ENCODE measurements around the gene ATP11A.

The ATP11A gene

GRCh38 chr13:112912726-112913440 is 223.0 kb downstream of the ATP11A start:
- 0 out of 2 replicates have a peak, but pooled peaks cover 3% of the 10 kb centered on the region for H3K36me3 ChIP-seq (ENCODE audit: control insufficient read depth, insufficient read depth, low read length)
- no peak overlapping the region for H3K9ac ChIP-seq (ENCODE audit: low read depth, low read length)
- no peaks in the 10 kb centered on the region for H3K9me3 ChIP-seq (ENCODE audit: control insufficient read depth, insufficient read depth, low read length)
- no peaks in the 10 kb centered on the region for H3K27me3 ChIP-seq (ENCODE audit: control insufficient read depth, insufficient read depth, low read length)
- no peak overlapping the region for H3K4me3 ChIP-seq (ENCODE audit: low read depth, low read length)
- peaks cover 5% of the 10 kb centered on the region; the same call in 1 of the 2 replicates for H3K4me1 ChIP-seq (ENCODE audit: control insufficient read depth, insufficient read depth, low read length)
- no peak overlapping the region for H3K27ac ChIP-seq (ENCODE audit: low read depth, low read length)

GRCh38 chr13:112916296-112916695 is 226.5 kb downstream of the ATP11A start:
- Histone ChIP-seq H3K9ac (ENCODE audit: low read depth, low read length) (no peak overlapping the region), H3K4me1 (ENCODE audit: control insufficient read depth, insufficient read depth, low read length) (peaks cover 8% of the 10 kb centered on the region; the same call in 1 of the 2 replicates), H3K4me3 (ENCODE audit: low read depth, low read length) (no peak overlapping the region), H3K9me3 (ENCODE audit: control insufficient read depth, insufficient read depth, low read length) (no peaks in the 10 kb centered on the region), H3K27ac (ENCODE audit: low read depth, low read length) (no peak overlapping the region), H3K36me3 (ENCODE audit: control insufficient read depth, insufficient read depth, low read length) (no peaks in the 10 kb centered on the region), H3K27me3 (ENCODE audit: control insufficient read depth, insufficient read depth, low read length) (no peaks in the 10 kb centered on the region)

- H3K36me3 ChIP-seq (ENCODE audit: control insufficient read depth, insufficient read depth, low read length), result no peaks in the 10 kb centered on the region
- no peaks in the 10 kb centered on the region for H3K27me3 ChIP-seq (ENCODE audit: control insufficient read depth, insufficient read depth, low read length)
- H3K9me3 ChIP-seq (ENCODE audit: control insufficient read depth, insufficient read depth, low read length), result no peaks in the 10 kb centered on the region
- H3K27ac ChIP-seq (ENCODE audit: low read depth, low read length), result no peak overlapping the region
- no peak overlapping the region for H3K9ac ChIP-seq (ENCODE audit: low read depth, low read length)
- no peak overlapping the region for H3K4me3 ChIP-seq (ENCODE audit: low read depth, low read length)
- H3K4me1 ChIP-seq (ENCODE audit: control insufficient read depth, insufficient read depth, low read length), result peaks cover 8% of the 10 kb centered on the region; the same call in 1 of the 2 replicates
Measured at GRCh38 chr13:112917056-112917664, 227.3 kb downstream of the ATP11A start.

GRCh38 chr13:112917737-112918136 is 227.9 kb downstream of the ATP11A start:
- no peak overlapping the region for H3K4me3 ChIP-seq (ENCODE audit: low read depth, low read length)
- H3K36me3 ChIP-seq (ENCODE audit: control insufficient read depth, insufficient read depth, low read length), result no peaks in the 10 kb centered on the region
- no peaks in the 10 kb centered on the region for H3K9me3 ChIP-seq (ENCODE audit: control insufficient read depth, insufficient read depth, low read length)
- no peak overlapping the region for H3K9ac ChIP-seq (ENCODE audit: low read depth, low read length)
- no peak overlapping the region for H3K27ac ChIP-seq (ENCODE audit: low read depth, low read length)
- H3K27me3 ChIP-seq (ENCODE audit: control insufficient read depth, insufficient read depth, low read length), result no peaks in the 10 kb centered on the region
- H3K4me1 ChIP-seq (ENCODE audit: control insufficient read depth, insufficient read depth, low read length), result peaks cover 8% of the 10 kb centered on the region; the same call in 1 of the 2 replicates

GRCh38 chr13:112918266-112918665 is 228.4 kb downstream of the ATP11A start:
- Histone ChIP-seq H3K36me3 (ENCODE audit: control insufficient read depth, insufficient read depth, low read length) (no peaks in the 10 kb centered on the region), H3K9ac (ENCODE audit: low read depth, low read length) (no peak overlapping the region), H3K27me3 (ENCODE audit: control insufficient read depth, insufficient read depth, low read length) (no peaks in the 10 kb centered on the region), H3K4me3 (ENCODE audit: low read depth, low read length) (no peak overlapping the region), H3K9me3 (ENCODE audit: control insufficient read depth, insufficient read depth, low read length) (no peaks in the 10 kb centered on the region), H3K27ac (ENCODE audit: low read depth, low read length) (no peak overlapping the region), H3K4me1 (ENCODE audit: control insufficient read depth, insufficient read depth, low read length) (peaks cover 8% of the 10 kb centered on the region; the same call in 1 of the 2 replicates)

GRCh38 chr13:112918746-112919145 is 228.9 kb downstream of the ATP11A start:
- Histone ChIP-seq H3K4me1 (ENCODE audit: control insufficient read depth, insufficient read depth, low read length) (peaks cover 8% of the 10 kb centered on the region; the same call in 1 of the 2 replicates), H3K36me3 (ENCODE audit: control insufficient read depth, insufficient read depth, low read length) (no peaks in the 10 kb centered on the region), H3K27me3 (ENCODE audit: control insufficient read depth, insufficient read depth, low read length) (no peaks in the 10 kb centered on the region), H3K4me3 (ENCODE audit: low read depth, low read length) (no peak overlapping the region), H3K9me3 (ENCODE audit: control insufficient read depth, insufficient read depth, low read length) (no peaks in the 10 kb centered on the region), H3K27ac (ENCODE audit: low read depth, low read length) (no peak overlapping the region), H3K9ac (ENCODE audit: low read depth, low read length) (no peak overlapping the region)

GRCh38 chr13:112923962-112924361 is 234.1 kb downstream of the ATP11A start:
- H3K9me3 ChIP-seq (ENCODE audit: control insufficient read depth, insufficient read depth, low read length), result no peaks in the 10 kb centered on the region; the same call in 1 of the 2 replicates
- H3K27ac ChIP-seq (ENCODE audit: low read depth, low read length), result no peak overlapping the region
- H3K9ac ChIP-seq (ENCODE audit: low read depth, low read length), result no peak overlapping the region
- H3K36me3 ChIP-seq (ENCODE audit: control insufficient read depth, insufficient read depth, low read length), result no peaks in the 10 kb centered on the region
- H3K4me1 ChIP-seq (ENCODE audit: control insufficient read depth, insufficient read depth, low read length), result peaks cover 8% of the 10 kb centered on the region; the same call in 1 of the 2 replicates
- no peaks in the 10 kb centered on the region for H3K27me3 ChIP-seq (ENCODE audit: control insufficient read depth, insufficient read depth, low read length)
- H3K4me3 ChIP-seq (ENCODE audit: low read depth, low read length), result no peak overlapping the region

- H3K36me3 ChIP-seq (ENCODE audit: control insufficient read depth, insufficient read depth, low read length), result no peaks in the 10 kb centered on the region
- H3K9me3 ChIP-seq (ENCODE audit: control insufficient read depth, insufficient read depth, low read length), result no peaks in the 10 kb centered on the region; the same call in 1 of the 2 replicates
- no peak overlapping the region for H3K9ac ChIP-seq (ENCODE audit: low read depth, low read length)
- no peak overlapping the region for H3K4me3 ChIP-seq (ENCODE audit: low read depth, low read length)
- no peaks in the 10 kb centered on the region for H3K27me3 ChIP-seq (ENCODE audit: control insufficient read depth, insufficient read depth, low read length)
- H3K4me1 ChIP-seq (ENCODE audit: control insufficient read depth, insufficient read depth, low read length), result peaks cover 12% of the 10 kb centered on the region
- no peak overlapping the region for H3K27ac ChIP-seq (ENCODE audit: low read depth, low read length)
Measured at GRCh38 chr13:112924365-112924764, 234.5 kb downstream of the ATP11A start.

GRCh38 chr13:112926003-112926402 is 236.2 kb downstream of the ATP11A start:
- H3K4me3 ChIP-seq (ENCODE audit: low read depth, low read length), result no peak overlapping the region
- no peak overlapping the region for H3K27ac ChIP-seq (ENCODE audit: low read depth, low read length)
- no peaks in the 10 kb centered on the region for H3K36me3 ChIP-seq (ENCODE audit: control insufficient read depth, insufficient read depth, low read length)
- H3K9me3 ChIP-seq (ENCODE audit: control insufficient read depth, insufficient read depth, low read length), result no peaks in the 10 kb centered on the region; the same call in 1 of the 2 replicates
- peaks cover 5% of the 10 kb centered on the region for H3K4me1 ChIP-seq (ENCODE audit: control insufficient read depth, insufficient read depth, low read length)
- H3K27me3 ChIP-seq (ENCODE audit: control insufficient read depth, insufficient read depth, low read length), result no peaks in the 10 kb centered on the region
- no peak overlapping the region for H3K9ac ChIP-seq (ENCODE audit: low read depth, low read length)

- Histone ChIP-seq H3K27ac (ENCODE audit: low read depth, low read length) (no peak overlapping the region), H3K4me3 (ENCODE audit: low read depth, low read length) (no peak overlapping the region), H3K36me3 (ENCODE audit: control insufficient read depth, insufficient read depth, low read length) (no peaks in the 10 kb centered on the region), H3K27me3 (ENCODE audit: control insufficient read depth, insufficient read depth, low read length) (no peaks in the 10 kb centered on the region), H3K9ac (ENCODE audit: low read depth, low read length) (no peak overlapping the region), H3K4me1 (ENCODE audit: control insufficient read depth, insufficient read depth, low read length) (peaks cover 8% of the 10 kb centered on the region), H3K9me3 (ENCODE audit: control insufficient read depth, insufficient read depth, low read length) (no peaks in the 10 kb centered on the region; the same call in 1 of the 2 replicates)
Measured at GRCh38 chr13:112926993-112927392, 237.2 kb downstream of the ATP11A start.
